PFSK-1 (cell line): ENCODE measurements around the gene FOXK2.

Experiments used
- POLR2AphosphoS5 ChIP-seq: IDR thresholded peaks from 2 replicates; pipeline ENCODE4 v1.6.1; 2012; ENCODE audit warnings: low read depth, mild to moderate bottlenecking, control low read depth, low read length, moderate library complexity
- SIN3A ChIP-seq: IDR thresholded peaks from 2 replicates; pipeline ENCODE4 v1.6.1; 2012; ENCODE audit warnings: mild to moderate bottlenecking, low read length, moderate library complexity, borderline replicate concordance; ENCODE audit not compliant: insufficient read depth
- TAF1 ChIP-seq: IDR thresholded peaks from 2 replicates; pipeline ENCODE4 v1.6.1; 2012; ENCODE audit warnings: low read length, control low read depth, borderline replicate concordance; ENCODE audit not compliant: insufficient read depth
- TF ChIP-seq, protein P1 (sequence below), 2 experiments: IDR thresholded peaks; 2 replicates each; pipeline versions ENCODE4 v1.6.1 to v1.8.0; 2011 to 2012; ENCODE audit warnings: low read depth in 2 of 2, low read length in 2 of 2, control low read depth in 1 of 2, inconsistent platforms in 1 of 2, mild to moderate bottlenecking in 1 of 2, moderate library complexity in 1 of 2; ENCODE audit not compliant: insufficient read depth in 1 of 2

GRCh38 chr17:82569621-82570020, 50.1 kb downstream of the FOXK2 start:
- TF ChIP-seq POLR2AphosphoS5 (no peak), TAF1 (no peak), SIN3A (no peak)
- TF ChIP-seq, protein P1, sequence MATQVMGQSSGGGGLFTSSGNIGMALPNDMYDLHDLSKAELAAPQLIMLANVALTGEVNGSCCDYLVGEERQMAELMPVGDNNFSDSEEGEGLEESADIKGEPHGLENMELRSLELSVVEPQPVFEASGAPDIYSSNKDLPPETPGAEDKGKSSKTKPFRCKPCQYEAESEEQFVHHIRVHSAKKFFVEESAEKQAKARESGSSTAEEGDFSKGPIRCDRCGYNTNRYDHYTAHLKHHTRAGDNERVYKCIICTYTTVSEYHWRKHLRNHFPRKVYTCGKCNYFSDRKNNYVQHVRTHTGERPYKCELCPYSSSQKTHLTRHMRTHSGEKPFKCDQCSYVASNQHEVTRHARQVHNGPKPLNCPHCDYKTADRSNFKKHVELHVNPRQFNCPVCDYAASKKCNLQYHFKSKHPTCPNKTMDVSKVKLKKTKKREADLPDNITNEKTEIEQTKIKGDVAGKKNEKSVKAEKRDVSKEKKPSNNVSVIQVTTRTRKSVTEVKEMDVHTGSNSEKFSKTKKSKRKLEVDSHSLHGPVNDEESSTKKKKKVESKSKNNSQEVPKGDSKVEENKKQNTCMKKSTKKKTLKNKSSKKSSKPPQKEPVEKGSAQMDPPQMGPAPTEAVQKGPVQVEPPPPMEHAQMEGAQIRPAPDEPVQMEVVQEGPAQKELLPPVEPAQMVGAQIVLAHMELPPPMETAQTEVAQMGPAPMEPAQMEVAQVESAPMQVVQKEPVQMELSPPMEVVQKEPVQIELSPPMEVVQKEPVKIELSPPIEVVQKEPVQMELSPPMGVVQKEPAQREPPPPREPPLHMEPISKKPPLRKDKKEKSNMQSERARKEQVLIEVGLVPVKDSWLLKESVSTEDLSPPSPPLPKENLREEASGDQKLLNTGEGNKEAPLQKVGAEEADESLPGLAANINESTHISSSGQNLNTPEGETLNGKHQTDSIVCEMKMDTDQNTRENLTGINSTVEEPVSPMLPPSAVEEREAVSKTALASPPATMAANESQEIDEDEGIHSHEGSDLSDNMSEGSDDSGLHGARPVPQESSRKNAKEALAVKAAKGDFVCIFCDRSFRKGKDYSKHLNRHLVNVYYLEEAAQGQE (IDR thresholded peaks at IDR 0.05; ENCODE audit: insufficient read depth in 1 of 2, low read depth in 2 of 2, low read length in 2 of 2), result no peak
